ENCODE data around the gene SEC14L2.

The SEC14L2 gene

GRCh38 chr22:30373331-30374325, 23.2 kb upstream of the SEC14L2 start:
- in situ Hi-C loops (cut with MboI; ENCODE audit: low sequenced_read_pairs) = no loop called here

- in situ Hi-C loops (cut with MboI; ENCODE audit: low sequenced_read_pairs) = loop anchor here (25.0 kb wide), 1 partner anchor 263 kb away; no protein-coding TSS in a partner anchor
These were observed 21.4 kb upstream of the SEC14L2 start for GRCh38 chr22:30375312-30375849.

GRCh38 chr22:30380011-30380410, 16.8 kb upstream of the SEC14L2 start:
- in situ Hi-C loops (cut with MboI; ENCODE audit: low sequenced_read_pairs) = loop anchor here (25.0 kb wide), 1 partner anchor 268 kb away; no protein-coding TSS in a partner anchor

GRCh38 chr22:30381264-30381663, 15.6 kb upstream of the SEC14L2 start:
- in situ Hi-C loops (cut with MboI; ENCODE audit: low sequenced_read_pairs) = loop anchor here (25.0 kb wide), 1 partner anchor 269 kb away; no protein-coding TSS in a partner anchor

GRCh38 chr22:30382340-30382739, 14.5 kb upstream of the SEC14L2 start:
- in situ Hi-C loops (cut with MboI; ENCODE audit: low sequenced_read_pairs) = loop anchor here (25.0 kb wide), 1 partner anchor 270 kb away; no protein-coding TSS in a partner anchor

- in situ Hi-C loops (cut with MboI; ENCODE audit: low sequenced_read_pairs) = loop anchor here (25.0 kb wide), 1 partner anchor 271 kb away; no protein-coding TSS in a partner anchor
These were observed 13.8 kb upstream of the SEC14L2 start for GRCh38 chr22:30383061-30383460.

- in situ Hi-C loops (cut with MboI; ENCODE audit: low sequenced_read_pairs) = loop anchor here (25.0 kb wide), 1 partner anchor 274 kb away; no protein-coding TSS in a partner anchor
These were observed 10.9 kb upstream of the SEC14L2 start for GRCh38 chr22:30385942-30386341.

GRCh38 chr22:30386608-30386959, 10.2 kb upstream of the SEC14L2 start:
- in situ Hi-C loops (cut with MboI; ENCODE audit: low sequenced_read_pairs) = loop anchor here (25.0 kb wide), 1 partner anchor 274 kb away; no protein-coding TSS in a partner anchor

GRCh38 chr22:30386960-30387827, 9.6 kb upstream of the SEC14L2 start, which contains the start of gene RNF215:
RNF215 (minus strand) TSS chr22:30387411; CDS start chr22:30387313, 98 bp downstream.
- in situ Hi-C loops (cut with MboI; ENCODE audit: low sequenced_read_pairs) = loop anchor here (25.0 kb wide), 1 partner anchor 275 kb away; no protein-coding TSS in a partner anchor

- in situ Hi-C loops (cut with MboI; ENCODE audit: low sequenced_read_pairs) = loop anchor here (25.0 kb wide), 1 partner anchor 279 kb away; no protein-coding TSS in a partner anchor
These were observed 5.7 kb upstream of the SEC14L2 start for GRCh38 chr22:30390974-30391691.

- in situ Hi-C loops (cut with MboI; ENCODE audit: low sequenced_read_pairs) = loop anchor here (25.0 kb wide), 1 partner anchor 280 kb away; no protein-coding TSS in a partner anchor
These were observed 4.0 kb upstream of the SEC14L2 start for GRCh38 chr22:30392661-30393321.

GRCh38 chr22:30393322-30393680, 3.5 kb upstream of the SEC14L2 start:
- in situ Hi-C loops (cut with MboI; ENCODE audit: low sequenced_read_pairs) = loop anchor here (25.0 kb wide), 1 partner anchor 281 kb away; no protein-coding TSS in a partner anchor

GRCh38 chr22:30393885-30394284, 2.9 kb upstream of the SEC14L2 start:
- in situ Hi-C loops (cut with MboI; ENCODE audit: low sequenced_read_pairs) = loop anchor here (25.0 kb wide), 1 partner anchor 282 kb away; no protein-coding TSS in a partner anchor

- in situ Hi-C loops (cut with MboI; ENCODE audit: low sequenced_read_pairs) = loop anchor here (25.0 kb wide), 1 partner anchor 286 kb away; no protein-coding TSS in a partner anchor
These were observed 1.1 kb downstream of the SEC14L2 start for GRCh38 chr22:30397656-30398635.

GRCh38 chr22:30398685-30399680, 2.2 kb downstream of the SEC14L2 start:
- in situ Hi-C loops (cut with MboI; ENCODE audit: low sequenced_read_pairs) = loop anchor here (25.0 kb wide), 1 partner anchor 287 kb away; no protein-coding TSS in a partner anchor

- in situ Hi-C loops (cut with MboI; ENCODE audit: low sequenced_read_pairs) = loop anchor here (25.0 kb wide), 1 partner anchor 287 kb away; no protein-coding TSS in a partner anchor
These were observed 2.9 kb downstream of the SEC14L2 start for GRCh38 chr22:30399718-30400117.
